GM21381 (cell line): ENCODE measurements around the gene HAGHL.
"Not testable (repeated sequence)": the region's sequence is repeated elsewhere in the genome, so short reads cannot be mapped to it uniquely, and the experiment has no call there.

Experiments used
- ATAC-seq: cut with Tn5 transposase; IDR thresholded peaks from one replicate; pipeline ENCODE4 v1.9.1; 2021; ENCODE audit warnings: mild to moderate bottlenecking, moderate library complexity; ENCODE audit not compliant: unreplicated experiment

The HAGHL gene

DNA sequence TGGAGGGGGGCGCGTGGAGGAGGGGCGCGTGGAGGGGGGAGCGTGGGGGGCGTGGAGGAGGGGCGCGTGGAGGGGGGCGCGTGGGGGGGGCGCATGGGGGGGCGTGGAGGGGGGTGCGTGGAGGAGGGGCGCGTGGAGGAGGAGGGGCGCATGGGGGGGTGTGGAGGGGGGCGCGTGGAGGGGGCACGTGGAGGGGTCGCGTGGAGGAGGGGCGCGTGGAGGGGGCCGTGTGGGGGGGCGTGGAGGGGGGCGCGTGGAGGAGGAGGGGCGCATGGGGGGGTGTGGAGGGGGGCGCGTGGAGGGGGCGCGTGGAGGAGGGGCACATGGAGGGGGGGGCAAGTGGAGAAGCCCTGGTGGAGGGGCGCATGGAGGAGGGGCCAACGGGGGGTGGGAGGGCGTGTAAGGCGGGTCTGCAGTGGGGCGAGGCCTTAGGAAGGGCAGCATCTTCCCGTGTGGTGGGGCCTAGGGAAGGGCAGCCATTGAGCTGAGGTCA, 40.9 kb downstream of the HAGHL start:
- no peak for ATAC-seq

DNA sequence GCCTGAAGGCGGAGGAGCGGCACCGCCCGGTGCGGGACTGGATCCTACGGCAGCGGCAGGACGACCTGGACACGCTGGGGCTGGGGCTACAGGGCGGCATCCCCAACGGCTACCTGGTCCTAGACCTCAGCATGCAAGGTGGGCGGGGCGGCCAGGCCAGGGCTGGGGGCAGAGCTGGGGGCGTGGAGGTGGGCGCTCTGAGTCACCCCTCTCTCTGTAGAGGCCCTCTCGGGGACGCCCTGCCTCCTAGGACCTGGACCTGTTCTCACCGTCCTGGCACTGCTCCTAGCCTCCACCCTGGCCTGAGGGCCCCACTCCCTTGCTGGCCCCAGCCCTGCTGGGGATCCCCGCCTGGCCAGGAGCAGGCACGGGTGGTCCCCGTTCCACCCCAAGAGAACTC, 41.5 kb downstream of the HAGHL start:
- no peak for ATAC-seq

DNA sequence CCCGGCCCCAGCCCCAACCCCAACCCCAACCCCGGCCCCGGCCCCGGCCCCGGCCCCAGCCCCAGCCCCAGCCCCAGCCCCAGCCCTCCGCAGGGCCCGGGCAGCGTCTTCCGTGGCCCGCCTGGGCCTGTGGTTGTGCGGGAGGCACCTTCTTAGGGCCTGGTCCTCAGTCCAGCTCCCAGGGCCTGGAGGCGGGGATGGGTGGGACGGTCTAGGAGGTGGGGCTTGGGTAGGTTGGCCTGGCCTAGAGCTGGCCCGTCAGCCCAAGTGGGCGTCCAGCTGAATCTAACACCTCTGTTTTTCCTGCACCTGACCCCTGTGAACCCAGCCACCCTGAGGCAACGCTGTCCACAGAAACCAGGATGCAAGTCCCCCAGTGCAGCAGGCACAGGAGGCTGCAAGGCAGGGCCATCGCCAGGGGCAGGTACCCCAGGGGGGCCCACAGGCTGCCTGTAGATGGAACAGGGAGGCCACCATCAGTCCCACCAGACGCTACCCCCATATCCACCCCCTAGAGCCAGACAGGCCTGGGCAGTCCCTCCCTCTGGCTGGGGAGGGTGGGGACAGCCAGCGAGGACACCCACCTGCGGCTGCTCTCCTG, 42.4 kb downstream of the HAGHL start:
- ATAC-seq: no peak

DNA sequence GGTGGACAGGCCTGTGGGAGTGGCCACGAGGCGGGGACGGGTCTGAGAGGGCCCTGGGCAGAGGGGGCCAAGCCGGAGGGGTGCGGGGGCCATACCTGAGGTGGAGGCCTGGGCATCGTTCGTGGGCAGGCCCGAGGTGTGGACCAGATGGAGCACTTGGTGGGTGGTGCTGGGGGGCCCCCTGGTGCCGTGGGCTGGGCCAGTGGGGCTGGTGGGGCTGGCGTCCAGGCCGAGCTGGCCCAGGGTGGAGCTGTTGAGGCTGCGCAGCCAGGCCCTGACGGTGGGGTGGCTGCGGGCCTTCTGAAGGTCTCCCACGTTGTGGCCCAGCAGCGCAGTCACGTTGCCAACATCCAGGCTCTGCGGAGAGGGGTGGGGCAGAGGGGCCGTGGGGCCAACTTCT, 43.0 kb downstream of the HAGHL start:
- no peak for ATAC-seq

DNA sequence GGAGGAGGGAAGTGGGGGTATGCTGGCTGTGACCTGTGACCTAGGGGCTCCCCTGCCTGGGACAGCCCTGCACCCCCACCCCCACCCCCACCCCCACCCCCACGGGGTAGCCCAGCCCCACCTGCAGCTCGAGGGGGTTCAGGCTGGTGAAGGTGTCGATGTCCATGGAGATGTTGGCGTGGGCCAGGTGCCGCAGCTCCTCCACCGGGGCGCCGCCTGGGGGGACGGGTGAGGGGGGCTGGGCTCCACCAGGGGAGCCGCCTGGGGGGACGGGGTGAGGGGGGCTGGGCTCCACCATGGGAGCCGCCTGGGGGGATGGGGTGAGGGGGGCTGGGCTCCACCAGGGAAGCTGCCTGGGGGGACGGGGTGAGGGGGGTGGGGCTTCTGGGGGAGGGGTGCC, 43.5 kb downstream of the HAGHL start:
- no peak for ATAC-seq

DNA sequence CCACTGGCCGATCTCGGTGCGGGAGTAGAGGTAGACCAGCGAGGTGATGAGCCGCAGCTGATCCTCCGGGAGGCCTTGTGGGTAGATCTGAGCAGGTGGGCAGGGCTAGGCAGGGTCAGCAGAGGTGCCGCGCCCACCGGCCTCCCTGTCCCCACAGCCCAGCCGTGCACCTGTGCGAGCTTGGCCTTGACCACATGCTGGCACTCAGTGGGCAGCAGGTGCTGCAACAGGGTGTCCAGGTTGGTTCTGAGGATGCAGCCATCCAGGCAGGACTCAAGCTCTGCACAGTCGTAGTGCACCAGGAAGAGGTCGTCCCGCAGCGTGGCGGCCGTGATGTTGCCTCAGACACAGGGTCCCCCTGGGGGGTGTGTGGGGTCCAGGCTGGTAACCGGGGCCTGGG, 46.1 kb downstream of the HAGHL start:
- ATAC-seq: no peak

DNA sequence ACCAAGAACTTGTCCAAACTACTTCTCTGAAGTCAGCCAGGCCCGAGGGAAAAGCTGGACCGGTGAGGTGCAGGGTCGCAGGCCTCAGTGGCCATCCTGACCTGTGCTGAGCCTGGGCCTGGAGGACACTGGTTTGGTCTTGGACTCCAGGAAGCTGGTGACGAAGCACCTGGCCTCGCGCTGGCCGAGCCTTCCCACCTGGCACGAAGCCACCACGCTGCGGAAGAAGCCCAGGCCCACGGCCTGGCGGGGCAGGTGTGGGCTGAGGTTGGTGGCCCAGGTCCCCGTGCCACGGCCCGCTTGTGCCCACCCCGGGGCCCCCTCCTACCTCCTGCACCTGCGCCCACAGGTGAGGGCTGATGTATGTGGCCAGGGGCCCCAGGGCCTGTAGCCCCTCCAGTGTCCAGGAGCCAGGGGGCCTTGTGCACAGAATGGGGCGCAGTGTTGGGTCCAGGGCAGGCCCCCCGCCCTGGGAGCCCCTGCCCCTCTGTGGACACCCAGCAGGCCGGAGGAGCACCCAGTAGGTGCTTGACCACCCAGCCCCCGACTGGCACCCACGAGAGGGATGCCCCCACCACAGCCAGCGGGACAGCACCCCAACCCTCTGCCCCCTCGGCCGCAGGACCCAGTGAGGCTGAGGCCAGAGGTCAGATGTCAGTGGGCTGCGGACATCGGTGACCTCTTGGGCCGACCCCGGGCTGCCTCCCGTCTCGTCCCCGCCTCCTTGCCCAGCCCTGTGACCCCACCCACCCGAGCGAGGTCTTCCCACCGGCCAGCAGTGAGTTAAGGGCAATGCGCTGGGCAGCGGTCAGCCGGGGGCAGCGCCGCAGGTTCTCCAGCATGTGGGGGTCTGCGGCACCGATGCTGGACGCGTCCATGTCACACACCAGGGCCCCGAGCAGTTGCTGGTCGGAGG, 47.4 kb downstream of the HAGHL start:
- ATAC-seq: no peak

DNA sequence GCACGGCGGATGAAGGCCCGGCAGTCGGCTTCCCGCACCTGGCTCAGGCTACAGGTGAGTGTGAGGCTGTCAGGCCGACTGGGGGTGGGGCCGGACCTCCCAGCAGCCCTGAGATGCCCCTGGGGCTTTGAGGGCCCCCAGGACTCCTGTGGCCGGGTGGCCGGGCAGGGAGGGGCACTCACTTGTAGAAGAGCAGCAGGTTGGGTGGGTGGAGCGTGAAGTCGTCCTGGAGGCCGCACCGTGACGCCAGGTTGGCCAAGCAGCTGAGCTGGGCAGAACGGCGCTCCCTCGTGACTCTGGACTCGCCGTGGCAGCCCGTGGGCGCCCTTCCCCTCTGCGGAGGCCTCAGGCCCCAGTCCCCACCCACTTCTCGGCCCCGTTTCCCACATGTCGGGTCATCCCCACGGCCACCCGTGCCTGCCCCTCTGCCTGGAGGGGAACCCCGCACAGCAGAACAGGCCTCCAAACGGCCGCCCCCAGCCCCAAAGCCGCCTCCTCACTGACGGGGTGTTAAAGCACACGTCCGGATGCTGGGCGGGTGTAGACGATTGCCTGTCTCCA, 48.4 kb downstream of the HAGHL start:
- no peak for ATAC-seq

DNA sequence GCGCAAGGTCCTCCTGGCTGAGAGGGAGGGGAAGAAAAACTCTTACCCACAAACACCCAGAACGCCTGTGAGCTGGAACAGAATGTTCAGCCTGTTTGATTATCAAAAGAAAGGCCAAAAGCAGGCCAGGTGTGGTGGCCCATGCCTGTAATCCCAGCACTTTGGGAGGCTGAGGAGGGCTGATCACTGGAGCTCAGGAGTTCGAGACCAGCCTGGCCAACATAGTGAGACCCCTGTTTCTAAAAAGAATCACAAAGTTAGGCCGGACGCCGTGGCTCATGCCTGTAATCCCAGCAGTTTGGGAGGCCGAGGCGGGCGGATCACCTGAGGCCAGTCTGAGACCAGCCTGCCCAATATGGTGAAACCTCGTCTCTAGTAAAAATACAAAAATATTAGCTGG, 49.4 kb downstream of the HAGHL start:
- not testable (repeated sequence) for ATAC-seq

DNA sequence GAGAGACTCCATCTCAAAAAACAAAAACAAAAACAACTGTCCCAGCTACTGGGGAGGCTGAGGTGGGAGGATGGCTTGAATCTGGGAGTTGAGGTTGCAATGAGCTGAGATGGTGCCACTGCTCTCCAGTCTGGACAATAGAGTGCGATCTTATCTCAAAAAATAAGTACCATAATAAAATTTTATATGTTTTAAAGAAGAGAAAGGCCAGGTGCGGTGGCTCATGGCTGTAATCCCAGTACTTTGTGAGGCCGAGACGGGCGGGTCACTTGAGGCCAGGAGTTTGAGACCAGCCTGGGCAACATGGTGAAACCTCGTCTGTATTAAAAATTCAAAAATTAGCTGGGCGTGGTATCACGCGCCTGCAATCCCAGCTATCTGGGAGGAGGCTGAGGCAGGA, 49.9 kb downstream of the HAGHL start:
- ATAC-seq: no peak

DNA sequence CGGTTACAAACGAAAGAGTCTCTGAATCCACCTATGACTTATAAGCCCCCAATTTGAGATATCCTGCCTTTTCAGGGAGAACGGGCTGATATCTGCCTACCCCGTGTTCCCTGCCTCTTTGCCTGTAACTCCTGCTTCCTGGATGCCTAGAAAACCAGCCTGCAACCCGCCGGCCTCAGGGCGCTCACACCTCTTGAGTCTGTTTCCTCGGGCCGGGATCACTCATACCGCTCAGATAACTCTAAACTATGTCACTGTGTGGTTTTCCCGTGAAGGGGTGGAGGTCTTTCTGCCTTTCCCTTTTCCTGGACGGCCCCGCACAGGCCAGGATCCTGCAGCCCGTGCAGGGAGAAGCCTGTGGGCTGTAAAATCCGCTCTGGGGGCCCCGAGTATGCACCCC, 50.9 kb downstream of the HAGHL start:
- no peak for ATAC-seq

DNA sequence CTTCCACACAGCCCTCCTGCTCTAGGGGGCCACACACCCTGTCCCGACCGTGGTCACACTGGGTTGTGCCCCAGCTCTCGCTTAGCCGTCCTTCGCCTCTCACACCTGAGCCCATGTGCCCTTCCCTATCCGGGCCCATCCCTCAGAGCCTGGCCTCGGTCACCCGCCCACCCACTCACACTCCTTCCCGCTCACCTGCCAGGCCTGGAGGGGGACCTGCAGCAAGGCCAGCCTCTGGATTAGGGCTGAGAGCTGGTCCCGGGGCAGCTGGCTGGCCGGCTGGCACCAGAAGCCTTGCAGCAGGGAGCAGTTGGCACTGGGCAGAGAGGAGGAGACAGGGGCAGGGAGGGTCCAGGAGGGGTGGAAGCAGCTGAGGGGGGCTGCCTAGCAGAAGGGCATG, 51.5 kb downstream of the HAGHL start:
- ATAC-seq: no peak

DNA sequence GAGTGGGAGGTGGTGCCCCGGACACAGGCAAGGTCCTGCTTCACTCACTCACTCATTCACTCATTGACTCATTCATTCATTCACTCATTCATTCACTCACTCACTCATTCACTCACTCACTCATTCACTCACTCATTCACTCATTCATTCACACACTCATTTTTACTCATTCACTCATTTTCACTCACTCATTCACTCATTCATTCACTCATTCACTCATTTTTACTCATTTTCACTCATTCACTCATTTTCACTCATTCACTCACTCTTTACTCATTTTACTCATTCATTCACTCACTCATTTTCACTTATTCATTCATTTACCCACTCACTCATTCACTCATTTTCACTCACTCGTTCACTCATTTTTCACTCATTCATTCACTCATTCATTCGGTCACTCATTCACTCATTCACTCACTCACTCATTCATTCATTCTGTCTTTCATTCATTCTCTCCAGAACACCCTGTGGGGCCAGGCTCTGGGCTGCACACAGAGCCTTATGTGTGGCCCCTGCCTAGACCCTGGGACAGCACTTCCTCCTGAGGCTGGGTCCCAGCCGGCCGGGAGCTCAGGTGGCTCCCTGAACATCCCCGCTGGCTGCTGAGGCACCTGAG, 52.1 kb downstream of the HAGHL start:
- ATAC-seq: no peak
